ENCODE data around the gene HIP1.
"Not testable (repeated sequence)": the region's sequence is repeated elsewhere in the genome, so short reads cannot be mapped to it uniquely, and the experiment has no call there.

The HIP1 gene

GRCh38 chr7:75639071-75639885 lies 99.5 kb downstream of the HIP1 start:
- peak; percentile 44 for DNase-seq

DNA sequence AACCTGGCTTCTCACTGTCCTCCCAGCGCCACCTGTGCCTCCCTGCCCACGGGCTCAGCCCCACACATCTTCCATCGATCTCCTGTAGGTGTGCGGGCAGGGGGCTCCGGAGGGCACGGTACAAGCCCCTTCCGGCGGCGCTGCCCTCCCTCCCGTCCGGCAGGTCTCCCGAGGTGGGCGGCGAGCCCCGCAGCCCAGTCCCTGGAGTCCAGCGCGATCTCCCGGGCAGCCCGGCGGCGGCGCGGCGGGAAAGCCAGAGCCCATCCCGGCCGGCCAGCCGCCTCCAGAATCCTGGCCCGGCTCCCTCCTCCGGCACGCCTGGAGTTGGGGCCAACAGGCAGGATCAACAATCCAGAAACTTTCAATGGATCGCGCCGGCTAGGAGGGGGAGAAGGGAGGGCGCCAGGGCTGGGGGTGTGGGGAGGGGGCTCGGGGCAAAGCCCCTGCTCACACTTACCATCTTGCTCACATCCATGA lies 100.1 kb downstream of the HIP1 start:
- no peak for DNase-seq

DNA sequence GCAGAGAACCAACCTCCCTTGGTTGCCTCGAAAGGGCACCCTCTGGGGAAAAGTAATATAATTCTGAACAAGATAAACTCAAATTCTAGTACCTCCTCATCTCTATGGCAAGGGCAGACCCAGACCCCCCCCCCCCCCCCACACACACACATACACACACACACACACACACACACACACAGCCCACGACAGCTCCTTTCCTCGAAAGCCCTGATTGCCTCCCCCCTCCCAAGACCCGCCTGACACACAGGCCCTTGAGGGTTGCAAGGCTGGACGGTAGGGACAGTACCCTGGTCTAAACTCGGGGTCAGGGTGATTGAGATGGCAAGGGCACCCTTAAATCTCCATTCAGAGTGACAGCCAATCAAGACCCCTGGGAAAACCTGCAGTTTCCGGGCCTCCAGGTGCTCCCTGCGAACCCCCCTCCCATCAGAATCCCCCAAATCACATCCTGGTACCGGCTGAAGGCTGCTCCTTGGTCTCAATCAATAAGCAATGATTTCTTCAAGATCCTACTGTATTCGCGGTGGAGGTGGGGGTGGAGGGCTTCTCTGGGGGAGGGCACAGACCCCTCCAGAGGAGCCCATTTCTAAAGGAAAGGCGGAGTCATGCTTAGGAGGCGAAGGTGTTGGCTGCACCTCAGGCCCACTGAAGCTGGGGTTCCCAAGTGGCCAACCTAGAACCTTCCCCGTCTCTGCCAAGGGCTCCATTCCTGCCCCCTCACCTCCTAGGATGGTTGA lies 100.7 kb downstream of the HIP1 start:
- DNase-seq = no peak

- DNase-seq = no peak
These were observed 103.7 kb downstream of the HIP1 start for GRCh38 chr7:75635036-75635435.

DNA sequence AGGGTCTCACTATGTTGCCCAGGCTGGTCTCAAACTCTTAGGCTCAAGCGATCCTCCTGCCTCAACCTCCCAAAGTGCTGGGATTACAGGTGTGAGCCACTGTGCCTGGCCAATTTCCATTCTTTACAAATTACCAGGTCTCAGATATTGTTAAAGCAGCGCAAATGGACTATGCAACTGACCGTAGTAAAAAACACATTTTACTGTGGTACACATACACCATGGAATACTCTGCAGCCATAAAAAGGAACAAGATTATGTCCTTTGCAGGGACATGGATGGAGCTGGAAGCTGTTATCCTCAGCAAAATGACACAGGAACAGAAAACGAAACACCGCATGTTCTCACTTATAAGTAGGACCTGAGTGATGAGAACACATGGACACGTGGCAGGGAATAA lies 106.2 kb downstream of the HIP1 start:
- DNase-seq = not testable (repeated sequence)

DNA sequence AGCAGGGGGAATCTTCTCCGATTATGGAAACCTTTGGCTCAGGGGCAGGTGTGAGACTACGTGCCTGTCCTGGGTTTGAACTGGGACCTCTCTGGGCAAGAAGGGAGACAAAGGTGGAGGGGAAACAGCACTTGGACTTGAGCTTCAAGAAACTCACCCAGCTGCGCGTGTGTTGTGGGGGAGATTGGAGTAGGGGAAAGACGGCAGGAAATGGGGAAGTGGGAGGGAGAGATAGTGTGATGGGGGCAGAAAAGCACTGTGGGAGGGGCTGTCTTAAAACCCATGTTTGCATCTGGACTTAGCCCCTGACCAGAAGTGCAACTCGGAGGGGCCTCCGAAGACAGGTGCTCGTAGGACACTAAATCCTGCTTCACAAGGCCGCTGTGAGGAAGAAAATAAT lies 107.0 kb downstream of the HIP1 start:
- no peak for DNase-seq

DNA sequence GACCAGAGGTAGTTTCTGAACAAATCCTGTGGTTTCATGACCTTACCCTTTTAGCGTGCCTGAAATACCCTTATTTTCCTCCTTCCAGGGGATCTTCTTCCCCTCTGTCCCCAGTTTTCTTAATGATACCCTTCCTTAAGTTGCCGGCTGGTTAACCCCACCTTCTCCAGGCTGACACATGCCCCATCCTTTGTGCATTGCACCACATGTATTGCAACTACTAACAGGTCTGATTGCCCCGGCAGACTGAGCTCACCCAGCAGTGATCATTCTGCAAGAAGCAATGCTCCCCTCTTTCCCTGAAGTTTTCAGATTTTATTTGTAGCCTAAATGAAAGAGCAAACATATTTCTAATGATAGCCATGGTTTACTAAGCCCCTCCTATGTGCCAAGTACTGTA lies 108.2 kb downstream of the HIP1 start:
- no peak for DNase-seq

DNA sequence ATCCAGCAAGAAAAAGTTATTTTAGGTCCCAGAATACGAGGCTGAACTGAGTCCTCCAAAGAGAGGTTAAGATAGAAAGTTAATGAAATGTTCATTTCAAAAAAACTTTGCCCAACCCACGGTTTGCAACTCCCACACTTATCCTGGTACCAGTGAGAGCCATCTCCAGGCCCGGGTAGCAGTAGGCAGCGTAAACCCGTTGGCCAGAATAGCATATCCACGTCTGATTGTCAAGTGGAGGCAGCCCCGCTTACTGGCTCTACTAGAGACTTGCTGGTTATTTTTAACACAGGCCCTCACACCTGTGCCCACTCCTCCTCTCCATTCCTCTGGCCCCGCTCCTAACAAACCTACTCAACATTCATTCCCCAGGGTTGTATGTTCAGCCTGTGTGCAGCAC lies 109.7 kb downstream of the HIP1 start:
- DNase-seq = no peak

- no peak for DNase-seq
These were observed 110.7 kb downstream of the HIP1 start for GRCh38 chr7:75628055-75628454.

GRCh38 chr7:75626954-75627353 lies 111.8 kb downstream of the HIP1 start:
- no peak for DNase-seq

GRCh38 chr7:75625868-75626267 lies 112.9 kb downstream of the HIP1 start:
- no peak for DNase-seq

DNA sequence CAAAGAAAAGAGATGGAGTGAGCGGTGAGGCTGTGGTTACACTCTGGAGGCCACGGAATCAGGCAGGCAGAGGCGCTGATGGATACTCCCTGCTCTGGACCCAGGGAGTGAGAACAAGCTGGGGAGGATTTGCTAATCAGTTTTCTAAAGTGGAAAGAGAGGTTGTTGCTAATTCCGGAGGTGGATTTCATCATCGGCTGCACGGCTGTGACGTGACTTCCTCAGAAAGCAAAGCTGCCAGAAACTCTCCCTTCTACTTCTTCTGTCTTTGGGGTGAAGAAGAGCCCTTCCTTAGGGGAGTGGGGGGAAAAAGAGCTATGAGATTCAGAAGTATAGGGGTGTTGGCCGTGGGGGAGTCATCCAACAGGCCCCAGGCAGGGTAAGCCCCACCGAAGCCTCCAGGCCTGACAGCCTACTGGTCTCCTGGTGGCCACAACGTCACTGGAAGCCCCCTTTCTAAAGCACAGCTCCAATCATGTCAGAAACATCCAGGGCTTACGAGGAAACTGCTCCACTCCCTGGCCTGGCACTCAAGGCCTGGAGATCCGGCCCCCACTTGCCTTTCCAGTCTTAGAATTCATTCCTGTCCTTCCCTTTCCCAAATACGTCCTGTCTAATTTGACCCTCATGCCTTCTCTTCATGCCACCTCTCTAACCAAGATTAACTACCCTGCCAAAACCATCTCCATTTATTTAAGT lies 114.5 kb downstream of the HIP1 start:
- no peak for DNase-seq

DNA sequence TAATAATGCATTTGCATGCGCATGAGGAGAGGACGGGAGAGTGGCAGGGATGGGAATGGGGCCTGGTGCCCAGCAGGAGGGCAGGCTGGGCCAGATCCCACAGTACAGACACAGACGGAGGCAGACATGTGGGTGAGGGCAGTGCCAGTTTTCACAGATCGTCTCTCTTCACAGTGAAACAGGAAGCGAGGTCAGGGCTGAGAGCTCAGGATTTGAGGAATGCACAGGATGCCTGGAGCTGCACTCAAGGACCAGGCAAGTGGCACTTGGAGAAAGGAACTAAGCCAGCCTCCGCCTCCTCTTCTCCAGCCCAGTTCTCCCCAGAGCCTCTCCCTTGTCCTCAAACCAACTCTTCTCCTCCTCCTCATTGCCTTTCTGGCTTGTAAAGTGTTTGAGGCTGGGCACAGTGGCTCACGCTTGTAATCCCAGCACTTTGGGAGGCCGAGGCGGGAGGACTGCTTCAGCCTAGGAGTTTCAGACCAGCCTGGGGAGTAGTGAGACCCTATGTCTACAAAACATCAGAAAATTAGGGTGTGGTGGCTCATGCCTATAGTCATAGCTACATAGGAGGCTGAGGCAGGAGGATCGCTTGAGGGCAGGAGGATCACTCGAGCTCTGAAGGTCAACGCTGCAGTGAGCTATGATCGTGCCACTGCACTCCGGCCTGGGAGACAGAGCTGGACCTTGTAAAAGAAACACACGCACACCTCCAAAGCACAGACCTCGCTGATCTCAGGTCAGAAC lies 115.2 kb downstream of the HIP1 start:
- no peak for DNase-seq

DNA sequence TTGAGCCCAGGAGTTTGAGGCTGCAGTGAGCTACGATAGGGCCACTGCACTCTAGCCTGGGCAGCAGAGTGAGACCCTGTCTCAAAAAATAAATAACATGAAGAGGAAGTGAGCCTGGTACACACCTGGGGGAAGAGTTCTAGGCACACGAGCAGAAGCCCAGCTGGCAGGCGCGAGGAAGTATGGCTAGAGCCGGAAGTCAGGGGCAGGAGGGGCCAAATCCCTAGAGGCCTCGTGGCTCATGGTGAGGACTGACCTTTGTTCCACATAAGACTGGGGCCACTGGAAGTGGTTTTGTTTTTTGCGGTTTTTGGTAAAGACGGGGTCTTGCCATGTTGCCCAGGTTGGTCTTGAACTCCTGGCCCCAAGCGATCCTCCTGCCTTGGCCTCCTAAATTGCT lies 117.6 kb downstream of the HIP1 start:
- no peak for DNase-seq

DNA sequence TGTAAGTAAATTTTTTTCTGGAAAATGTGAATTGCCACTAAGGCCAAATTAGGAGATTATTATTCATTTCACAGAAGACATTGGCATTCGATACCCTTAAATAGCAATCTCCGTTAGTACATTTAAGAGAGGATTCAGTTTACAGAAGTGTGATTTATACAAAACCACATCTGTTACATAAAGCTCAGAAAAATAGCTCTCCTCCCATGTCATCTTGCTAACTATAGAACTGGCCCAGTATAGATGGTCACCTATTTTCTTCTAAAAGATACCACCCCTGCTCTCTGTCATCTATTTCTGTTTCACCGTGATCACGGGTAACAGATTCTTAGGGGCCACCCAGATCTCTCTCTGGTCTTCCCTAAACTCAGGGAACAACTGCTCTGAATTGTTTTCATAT lies 119.1 kb downstream of the HIP1 start:
- DNase-seq = no peak

DNA sequence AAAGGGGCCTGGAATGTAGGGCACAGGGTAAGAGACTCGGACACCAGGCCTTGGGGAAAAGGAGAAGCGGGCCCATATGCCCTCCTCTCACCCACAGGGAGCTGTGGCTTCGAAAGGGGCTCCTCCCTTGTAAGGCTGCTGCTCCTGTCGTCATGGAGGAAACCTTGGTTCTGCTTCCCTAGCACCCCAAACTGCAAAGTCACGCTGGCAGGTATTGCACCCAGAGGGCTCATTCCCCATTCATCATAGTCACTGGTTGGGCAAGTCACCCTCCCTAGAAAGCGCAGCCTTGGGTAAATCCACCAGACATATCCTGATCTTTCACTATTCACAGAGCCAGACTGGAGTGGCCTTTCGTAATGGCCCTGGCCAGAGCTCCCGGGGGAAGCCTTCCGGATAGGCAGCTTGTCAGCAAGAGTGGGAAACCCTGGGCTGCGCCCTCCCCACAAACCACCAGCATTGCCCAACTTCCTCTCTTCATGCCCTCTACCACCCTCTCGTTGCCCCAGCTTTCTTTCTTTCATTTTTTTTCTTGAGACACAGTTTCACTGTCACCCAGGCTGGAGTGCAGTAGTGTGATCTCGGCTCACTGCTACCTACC lies 121.0 kb downstream of the HIP1 start:
- DNase-seq = no peak

DNA sequence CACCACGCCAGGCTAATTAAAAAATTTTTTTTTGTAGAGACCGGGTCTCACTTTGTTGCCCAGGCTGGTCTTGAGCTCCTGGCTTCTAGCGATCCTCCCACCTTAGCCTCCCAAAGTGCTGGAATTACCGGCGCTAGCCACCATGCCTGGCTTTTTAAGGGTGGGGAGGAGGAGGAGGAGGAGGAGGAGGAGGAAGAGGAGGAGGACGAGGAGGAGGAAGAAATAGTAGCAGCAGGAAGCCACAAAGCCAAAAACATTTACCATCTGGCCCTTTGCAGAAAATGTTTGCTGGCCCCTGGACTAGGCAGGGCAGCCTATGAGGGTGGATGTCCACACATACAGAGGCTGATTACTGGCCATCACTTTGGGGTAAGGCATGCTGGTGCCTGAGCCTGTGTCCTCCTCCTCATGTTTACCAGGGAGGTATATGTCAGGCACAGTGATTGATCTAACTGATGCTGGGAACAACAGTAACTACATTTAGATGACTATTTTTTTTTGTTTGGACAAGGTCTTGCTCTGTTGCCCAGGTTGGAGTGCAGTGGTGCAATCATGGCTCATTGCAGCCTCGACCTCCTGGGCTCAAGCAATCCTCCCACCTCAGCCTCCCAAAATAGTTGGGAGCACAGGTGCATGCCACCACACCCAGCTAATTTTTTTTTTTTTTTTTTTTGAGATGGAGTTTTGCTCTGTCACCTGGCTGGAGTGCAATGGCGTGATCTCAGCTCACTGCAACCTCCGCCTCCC lies 122.1 kb downstream of the HIP1 start:
- DNase-seq = no peak

GRCh38 chr7:75614401-75614800 lies 124.3 kb downstream of the HIP1 start:
- DNase-seq = no peak

GRCh38 chr7:75613351-75613750 lies 125.4 kb downstream of the HIP1 start:
- DNase-seq = no peak

DNA sequence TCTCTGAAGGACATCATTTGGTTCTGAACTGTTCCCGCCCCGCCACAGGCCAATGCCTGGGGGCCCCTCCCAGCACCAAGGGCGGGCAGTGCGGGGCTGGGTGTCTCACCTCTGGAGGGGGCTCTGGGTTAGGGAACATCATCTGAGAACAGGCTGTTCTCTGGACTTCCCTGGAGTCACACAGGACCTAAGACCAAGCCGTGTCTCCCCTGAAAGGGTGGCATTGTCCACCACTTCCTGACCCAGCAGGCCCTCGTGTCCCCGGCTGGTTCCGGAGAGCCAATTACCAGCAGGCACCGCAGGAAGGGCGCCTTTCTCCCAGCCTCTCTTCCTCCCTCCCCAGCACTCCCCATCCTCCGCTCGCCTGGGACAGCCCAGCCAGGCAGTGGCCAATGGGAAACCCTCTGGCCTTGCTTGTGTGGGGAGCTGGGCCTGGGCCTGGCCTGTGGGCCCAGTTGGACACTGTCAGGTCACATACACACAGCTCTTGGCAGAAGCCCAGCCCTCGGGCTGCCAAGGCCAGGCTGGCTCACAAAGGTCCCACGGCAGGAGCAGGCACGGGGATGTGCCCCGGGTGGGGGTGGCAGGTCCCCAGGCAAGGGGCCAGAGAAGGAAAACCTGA lies 127.1 kb downstream of the HIP1 start:
- DNase-seq = no peak

- DNase-seq = not testable (repeated sequence)
These were observed 129.3 kb downstream of the HIP1 start for GRCh38 chr7:75609416-75609815.
